Activated T-cell treated with anti-CD3 and anti-CD28 coated beads for 4 hours (primary cell): ENCODE data around the gene NAXE.
A peak's percentile ranks its signal among the peaks of the same experiment; 100 is the strongest.
"Not testable (repeated sequence)": the region's sequence is repeated elsewhere in the genome, so short reads cannot be mapped to it uniquely, and the experiment has no call there.

ENCODE experiments used
- DNase-seq: peaks from one replicate; pipeline ENCODE4 v3.0.0-alpha.2; 2020

The NAXE gene

DNA sequence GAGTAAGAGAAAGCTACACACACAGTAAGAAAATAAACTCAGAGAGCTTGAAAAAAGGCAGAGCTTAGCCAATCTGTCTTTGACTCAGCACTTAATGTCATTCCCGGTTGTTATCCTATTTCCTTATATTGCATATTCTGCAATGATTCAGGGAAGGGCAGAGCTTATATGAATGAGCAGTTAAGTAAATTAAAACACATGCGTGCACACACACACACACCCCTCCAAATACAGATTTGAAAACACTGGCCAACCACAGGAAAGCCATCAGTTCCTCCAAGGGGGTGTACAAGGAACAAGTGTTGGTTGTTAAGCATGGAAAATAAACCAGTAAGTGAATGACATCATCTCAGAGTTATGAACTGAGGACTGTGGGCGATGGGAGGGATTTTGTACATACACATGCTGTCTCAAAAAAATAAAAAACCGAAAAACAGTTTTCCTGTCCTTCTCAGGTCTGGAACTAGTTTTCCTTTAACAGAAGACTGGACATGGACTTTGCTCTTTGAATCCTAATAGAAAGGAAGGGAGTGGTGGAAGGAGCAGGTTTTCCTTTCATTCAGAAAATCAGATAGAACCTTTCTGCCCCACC, 20.2 kb upstream of the NAXE start:
- DNase-seq, result no peak

DNA sequence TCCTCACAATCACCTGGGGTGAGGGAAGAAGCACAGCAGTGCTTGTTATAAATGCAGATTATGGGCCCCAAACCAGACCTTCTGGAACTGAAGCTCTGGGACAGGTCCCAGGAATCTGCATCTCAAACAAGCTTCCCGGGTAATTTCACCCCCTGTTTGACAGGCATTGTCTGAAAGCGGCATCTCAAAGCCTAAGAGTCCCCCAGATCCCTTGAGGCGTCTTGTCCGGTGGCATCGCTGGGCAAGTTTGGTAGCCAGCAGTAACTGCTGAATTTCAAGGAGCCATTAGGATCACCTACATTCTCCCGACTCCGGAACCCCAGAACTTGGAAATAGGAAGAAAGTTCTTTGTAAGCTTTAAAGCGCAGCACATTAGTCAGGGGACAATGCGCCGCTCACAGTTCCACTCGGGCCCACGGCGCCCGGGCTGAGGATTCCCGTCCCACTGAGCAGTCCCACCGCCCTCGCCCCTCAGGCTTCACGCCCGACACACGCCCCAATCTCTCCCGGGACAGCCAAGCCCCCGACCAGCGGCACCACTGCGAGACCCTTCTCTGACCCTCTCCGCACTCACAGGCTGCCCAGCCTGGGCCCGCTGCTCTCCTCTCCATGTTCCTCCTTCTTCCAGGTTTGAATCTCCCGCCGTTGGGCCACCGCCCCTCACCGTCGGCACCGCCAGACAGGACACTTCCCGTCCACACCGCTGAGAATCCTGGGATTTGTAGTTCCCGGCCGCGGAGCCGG, 19.5 kb upstream of the NAXE start, which contains the start of gene IQGAP3:
Gene IQGAP3, minus strand, starts transcription at position 647 of the 744 bp plus-strand sequence. Its CDS starts 36 bp downstream, at position 611.
- peak; percentile 45 for DNase-seq

DNA sequence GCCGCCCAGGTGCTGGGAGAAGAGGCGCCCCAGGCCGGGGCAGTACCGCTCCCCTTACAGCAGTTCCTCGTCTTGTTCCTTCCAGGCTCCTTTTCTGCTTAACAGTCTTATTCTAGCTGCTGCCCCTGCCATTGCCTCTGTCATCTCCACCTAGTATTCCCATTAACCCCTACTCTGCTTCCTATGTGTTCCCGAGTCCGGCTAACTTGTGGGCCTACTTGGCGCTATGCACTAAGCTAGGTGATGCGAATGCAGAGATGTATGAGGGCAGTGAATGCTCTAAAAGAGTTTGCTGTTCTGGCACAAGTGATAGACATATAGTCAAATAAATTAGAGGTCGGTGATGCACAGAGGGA, 18.9 kb upstream of the NAXE start:
- DNase-seq, result no peak

DNA sequence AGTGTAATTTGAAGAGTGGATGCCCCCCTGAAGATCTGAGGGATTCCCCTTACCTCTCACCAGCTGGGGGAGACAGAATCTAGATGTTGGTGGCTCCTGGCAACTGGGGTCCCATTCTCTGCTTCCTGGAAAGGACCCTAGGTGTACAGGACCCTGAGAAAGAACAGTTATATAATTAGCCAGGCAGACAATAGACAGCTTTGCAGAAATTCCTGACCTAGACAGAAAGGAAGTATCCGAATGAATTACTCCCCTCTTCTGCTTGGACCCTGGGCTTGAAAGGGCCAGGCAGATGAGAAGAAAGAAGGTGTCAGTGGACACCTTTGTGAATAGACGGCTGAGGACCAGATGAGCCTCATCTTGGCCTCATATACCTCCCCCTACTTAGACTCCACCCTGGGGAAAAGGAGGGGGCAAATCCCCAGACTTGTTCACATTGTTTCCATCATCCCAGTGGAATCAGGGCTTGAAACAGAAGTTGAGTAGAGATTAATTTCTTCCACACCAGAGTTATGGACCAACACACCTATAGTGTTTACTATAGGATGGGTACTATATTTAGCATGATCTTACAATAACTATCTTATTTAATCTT, 17.4 kb upstream of the NAXE start:
- no peak for DNase-seq

DNA sequence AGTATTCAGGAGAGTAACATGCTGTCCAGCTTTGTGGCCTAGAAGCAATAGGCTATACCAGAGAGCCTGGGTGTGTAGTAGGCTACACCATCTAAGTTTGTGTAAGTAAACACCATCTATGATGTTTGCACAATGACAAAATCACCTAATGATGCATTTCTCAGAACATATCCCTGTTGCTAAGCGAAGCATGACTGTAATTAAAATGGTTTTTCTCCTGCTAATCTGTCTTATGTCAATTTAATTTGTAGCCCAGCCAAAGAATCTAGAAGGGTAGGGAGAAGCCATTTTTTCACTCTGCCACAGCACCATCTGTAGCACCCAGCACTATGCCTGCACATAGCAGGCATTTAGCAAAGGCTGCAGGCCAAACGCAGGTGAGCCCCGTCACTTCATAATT, 14.0 kb upstream of the NAXE start:
- DNase-seq, result no peak

DNA sequence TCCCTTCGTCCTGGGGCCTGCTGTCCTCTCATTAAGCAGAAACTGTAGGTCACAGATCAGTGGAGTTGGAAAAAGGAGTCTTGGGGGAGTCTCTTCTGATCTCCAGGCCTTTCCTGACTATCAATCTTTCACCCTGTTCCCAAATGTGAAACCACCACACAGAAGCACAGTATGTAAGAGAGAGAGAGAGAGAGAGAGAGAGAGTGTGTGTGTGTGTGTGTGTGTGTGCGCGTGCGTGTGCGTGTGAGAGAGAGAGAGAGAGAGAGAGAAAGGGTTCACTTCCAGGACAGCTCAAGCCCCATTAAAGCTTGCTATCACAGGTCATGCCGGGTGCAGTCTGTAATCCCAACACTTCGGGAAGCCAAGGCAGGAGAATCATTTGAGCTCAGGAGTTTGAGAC, 13.5 kb upstream of the NAXE start:
- no peak for DNase-seq

DNA sequence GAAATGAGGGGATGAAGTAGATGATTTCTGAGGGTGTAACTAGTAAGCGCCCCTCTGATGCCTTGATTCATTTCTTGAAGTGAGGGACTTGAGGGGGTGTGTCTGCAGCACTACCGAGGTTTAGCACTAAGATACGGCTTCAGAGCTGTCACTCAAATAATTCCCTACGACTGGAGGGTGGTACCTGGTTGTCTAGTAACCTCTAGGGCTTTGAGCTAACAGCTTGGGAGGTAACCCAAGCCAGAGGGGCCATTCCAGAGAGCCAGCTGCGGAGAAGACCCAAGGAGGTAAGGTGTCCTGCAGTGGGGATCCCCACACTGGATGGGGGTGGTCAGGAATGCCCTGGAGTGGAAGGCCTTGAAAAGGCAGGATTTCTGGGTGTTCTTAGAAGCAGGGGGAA, 12.1 kb upstream of the NAXE start, which contains the start of gene TTC24:
Gene TTC24, plus strand, starts transcription at position 252 of the 400 bp plus-strand sequence. CDS start 1,642 bp downstream, outside the sequence.
- DNase-seq, result no peak

DNA sequence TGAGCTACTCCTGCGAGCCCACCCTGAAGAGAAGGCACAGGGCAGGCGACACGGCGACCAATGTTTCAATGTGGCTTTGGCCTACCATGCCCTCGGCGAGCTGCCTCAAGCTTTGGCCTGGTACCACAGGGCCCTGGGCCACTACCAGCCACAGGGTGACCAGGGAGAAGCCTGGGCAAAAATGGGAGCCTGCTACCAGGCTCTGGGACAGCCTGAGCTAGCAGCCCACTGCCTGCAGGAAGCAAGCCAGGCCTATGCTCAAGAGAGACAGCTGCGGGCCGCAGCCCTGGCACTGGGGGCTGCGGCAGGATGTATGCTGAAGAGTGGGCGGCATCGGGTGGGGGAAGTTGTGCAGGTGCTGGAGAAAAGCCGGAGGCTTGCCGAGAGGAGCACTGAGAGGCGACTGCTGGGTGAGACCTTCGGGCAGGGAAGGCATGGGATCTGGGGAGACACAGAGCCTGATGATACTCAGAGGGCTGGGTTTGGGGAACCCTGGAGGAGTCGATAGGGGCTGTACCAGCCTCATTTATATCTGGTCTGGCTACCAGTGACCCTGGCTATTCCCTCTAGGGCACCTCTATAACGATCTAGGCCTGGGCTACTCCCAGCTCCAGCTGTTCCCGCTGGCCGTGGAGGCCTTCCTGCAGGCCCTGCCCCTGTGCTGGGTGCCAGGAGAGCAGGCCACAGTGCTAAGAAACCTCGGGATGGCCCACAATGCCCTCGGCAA, 9.8 kb upstream of the NAXE start:
- no peak for DNase-seq

DNA sequence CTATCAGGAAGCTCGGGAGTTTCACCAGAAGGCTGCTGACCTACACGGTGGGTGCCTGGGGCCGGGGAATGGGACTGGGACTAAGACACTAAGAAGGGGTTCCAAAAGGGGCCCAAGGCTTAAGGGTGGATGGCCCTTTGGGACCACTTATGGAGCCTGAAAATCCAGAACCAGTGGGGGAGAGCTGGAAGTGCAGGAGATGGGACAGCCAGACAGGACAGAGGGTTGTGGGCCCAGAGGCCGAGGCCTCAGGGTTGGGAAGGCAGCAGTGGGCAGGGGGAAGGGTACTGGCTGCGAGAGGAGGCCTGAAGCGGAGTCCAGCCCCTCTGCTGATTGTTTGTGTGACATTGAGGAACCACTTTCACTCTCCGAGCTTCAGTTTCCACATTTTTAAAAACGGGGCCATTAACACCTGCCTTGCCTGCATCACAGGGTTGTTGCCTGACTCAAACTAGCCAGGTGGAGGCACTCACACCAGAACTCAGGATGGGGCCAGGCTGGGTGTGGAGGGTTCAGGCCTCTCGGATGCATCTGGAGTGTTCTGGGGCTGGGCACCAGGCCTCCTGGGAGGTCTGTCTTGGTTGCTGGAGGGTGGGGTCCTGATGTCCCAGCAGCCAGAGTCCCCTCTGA, 9.1 kb upstream of the NAXE start:
- DNase-seq, result no peak

DNA sequence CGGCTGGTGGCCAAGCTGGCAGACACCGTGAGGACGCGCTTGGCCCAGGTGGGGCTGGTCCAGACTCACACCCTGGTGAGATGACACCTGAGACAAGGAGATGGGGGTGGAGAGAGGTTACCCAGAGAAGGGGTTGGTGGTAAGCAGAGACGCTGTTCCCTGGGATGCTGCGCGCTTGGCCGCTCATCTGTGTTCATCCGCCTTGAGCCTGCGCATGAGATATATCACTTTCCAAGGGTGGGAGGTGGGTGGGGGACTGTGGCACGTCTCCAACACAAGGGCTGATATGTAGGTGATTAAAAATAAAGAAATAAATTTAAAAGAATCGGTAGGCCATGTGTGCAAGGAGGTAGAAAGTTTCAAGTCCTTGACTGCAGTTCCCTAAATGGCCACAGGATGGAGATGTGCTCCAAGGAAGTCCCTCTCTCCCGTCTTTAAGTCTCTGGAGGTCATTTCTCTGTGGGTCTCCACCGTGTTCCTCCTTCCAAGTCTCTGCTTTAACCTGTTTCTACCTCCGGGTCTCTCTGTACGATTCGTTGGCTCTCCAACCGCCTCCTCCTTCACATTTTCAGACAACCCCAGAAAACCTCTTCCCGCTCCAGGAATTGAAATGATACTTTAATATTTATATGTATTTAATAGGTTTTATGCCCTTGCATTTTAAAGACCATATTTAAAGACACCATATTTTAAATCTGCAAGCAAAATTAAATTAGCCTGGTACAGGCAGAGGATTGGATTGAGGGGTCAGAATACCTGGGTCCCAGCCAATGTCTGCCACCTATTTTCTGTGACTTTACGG, 7.6 kb upstream of the NAXE start:
- peak; percentile 75 for DNase-seq

DNA sequence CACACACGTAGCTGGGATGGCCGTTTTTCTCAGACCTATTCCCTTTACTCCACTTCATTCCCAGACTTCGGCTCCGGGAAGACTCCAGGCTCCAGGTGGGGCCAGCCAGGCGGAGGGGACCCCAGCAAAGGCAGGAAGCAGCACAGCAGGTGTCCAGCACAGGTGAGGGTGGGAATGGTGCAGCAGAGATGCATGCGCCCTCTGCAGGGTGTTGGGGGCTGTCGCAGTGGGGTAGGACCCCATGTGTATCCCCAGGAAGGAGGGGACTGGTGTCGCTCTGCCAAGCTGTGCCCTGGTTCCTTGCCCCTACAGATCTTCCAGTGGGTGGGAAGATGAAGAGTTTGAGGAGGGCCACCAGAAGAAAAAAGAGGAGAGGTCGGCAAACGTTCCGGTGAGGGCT, 6.8 kb upstream of the NAXE start:
- DNase-seq, result no peak

DNA sequence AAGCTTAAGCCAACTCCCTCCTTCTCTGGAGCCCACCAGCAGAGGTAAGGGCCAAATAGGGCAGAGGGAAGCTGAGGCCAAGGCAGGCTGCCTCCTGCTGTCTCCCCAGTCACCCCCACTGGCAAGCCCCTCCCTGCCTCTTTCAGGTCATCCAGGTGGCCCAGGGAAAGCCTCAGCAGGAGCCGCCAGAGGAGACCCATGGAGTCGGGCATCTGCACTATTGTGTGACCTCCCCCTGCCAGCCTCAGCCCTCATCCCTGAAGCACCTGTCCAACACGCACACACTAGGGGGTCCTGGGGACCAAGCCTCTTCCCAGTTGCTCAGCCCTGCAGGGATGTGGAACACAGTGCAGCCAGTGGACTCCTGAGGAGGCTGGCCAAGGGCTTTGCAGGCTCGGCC, 5.3 kb upstream of the NAXE start:
- DNase-seq, result no peak

DNA sequence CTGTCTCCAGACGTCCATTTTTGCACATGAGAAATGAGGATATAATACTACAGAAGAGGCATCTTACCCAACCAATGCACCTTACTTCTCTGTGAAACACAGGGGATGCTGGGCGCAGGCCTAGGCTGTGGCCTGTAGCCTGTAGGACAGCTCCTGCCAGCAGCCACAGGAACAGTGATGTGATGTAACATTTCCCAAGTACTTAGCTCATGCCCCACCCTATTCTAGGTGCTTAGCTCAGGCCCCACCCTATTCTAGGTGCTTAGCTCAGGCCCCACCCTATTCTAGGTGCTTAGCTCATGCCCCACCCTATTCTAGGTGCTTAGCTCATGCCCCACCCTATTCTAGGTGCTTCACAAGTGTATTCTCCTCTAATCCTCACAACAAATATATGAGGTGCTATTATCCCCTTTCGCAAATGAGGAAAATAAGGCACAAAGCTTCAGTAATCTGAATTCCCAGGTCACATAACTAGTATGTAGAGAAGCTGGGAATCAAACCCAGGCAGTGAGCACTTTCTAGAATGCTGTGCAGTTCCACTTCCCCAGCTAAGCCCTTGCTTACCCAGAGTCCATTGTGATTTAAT, 4.6 kb upstream of the NAXE start:
- no peak for DNase-seq

DNA sequence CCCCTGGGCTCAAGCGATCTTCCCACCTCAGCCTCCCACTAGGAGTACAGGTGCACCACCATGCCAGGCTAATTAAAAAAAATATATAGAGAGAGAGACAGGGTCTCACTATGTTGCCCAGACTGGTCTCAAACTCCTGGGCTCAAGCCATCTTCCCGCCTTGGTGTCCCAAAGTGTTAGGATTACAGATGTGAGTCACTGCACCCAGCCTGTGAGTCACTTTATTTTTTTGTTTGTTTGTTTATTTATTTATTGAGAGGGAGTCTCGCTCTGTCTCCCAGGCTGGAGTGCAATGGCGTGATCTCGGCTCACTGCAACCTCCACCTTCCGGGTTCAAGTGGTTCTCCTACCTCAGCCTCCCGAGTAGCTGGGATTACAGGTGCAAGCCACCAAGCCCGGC, 3.6 kb upstream of the NAXE start:
- DNase-seq, result not testable (repeated sequence)

DNA sequence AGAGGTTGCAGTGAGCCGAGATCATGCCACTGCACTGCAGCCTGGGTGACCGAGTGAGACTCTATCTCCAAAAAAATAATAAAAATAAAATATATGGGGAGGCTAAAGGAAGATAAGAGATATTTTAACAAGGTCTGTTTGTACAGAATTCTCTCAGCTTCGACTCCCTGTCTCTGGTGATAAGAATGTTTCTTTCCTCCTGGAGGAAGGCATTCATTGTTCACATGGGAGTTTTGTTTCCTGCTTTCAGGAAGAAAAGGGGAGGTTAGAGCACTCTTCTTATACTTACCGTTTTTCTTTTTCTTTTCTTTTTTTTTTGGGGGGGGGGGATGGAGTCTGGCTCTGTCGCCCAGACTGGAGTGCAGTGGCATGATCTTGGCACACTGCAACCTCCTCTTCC, 2.0 kb upstream of the NAXE start:
- DNase-seq, result no peak

DNA sequence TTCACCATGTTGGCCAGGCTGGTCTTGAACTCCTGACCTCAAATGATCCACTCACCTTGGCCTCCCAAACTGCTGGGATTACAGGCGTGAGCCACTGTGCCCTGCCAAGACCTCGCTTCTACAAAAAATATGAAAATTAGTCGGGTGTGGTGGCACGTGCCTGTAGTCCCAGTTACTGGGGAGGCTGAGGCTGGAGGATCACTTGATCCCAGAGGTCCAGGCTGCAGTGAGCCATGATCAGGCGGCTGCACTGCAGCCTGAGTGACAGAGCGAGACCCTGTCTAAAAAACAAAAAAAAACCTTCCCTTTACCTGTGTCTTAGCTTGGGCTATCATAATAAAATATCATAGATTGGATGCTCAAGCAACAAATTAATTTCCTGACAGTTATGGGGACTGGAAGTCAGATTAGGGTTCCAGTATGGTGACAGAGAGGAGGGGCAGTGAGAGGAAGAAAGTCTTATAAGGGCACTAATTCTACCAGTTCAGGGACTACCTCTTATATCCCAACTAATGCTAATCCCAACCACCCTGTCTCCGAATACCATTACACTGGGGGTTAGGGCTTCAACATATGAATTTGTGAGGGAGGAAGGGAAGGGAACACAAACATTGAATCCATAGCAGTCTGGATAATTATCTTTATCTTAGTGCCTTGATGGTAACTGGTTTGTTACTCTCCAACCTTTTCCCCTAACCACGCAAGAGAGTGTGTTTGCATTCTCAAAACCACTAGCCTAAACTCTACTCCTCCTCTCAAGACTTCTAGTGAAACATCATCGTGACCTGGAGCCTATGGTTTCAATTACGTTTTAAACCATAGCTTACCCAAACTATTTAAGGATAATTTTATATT, 1.0 kb upstream of the NAXE start:
- no peak for DNase-seq

DNA sequence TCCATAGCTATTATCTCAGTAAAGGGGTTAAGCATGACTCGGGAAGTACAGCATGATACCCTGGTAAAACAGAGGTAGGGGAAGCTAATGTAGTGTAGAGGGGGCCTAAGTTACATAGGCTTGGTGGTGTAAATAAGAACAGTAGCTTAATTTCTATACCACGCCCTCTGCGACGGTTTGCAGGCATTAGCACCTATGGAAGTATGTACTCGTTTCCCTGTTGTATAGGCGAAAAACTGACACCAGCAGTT, 470 bp upstream of the NAXE start:
- DNase-seq, result no peak

DNA sequence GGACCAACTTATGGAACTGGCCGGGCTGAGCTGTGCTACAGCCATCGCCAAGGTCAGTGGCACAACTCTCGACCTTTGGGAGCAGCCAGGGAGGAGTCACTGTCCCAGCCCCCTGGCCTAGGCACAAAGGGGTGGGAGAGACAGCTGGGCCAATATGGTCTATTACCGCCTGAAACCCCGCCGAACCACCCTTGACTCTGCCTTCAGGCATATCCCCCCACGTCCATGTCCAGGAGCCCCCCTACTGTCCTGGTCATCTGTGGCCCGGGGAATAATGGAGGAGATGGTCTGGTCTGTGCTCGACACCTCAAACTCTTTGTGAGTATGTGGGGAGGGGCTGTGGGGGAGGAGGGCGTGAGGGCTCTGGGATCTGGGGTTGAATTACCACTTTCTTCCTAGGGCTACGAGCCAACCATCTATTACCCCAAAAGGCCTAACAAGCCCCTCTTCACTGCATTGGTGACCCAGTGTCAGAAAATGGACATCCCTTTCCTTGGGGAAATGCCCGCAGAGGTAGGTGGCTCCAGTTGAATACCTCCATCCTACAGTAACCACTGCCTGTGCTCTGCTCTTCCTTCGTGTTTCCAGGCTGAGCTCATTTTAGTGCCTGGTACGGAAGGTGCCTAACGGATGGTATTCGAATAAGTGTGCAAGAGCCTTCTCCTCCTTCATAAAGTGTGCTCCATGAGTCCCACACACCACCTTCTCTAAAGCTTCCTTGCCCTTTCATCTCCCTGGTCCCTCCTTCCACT, 758 bp downstream of the NAXE start:
- DNase-seq, result no peak

DNA sequence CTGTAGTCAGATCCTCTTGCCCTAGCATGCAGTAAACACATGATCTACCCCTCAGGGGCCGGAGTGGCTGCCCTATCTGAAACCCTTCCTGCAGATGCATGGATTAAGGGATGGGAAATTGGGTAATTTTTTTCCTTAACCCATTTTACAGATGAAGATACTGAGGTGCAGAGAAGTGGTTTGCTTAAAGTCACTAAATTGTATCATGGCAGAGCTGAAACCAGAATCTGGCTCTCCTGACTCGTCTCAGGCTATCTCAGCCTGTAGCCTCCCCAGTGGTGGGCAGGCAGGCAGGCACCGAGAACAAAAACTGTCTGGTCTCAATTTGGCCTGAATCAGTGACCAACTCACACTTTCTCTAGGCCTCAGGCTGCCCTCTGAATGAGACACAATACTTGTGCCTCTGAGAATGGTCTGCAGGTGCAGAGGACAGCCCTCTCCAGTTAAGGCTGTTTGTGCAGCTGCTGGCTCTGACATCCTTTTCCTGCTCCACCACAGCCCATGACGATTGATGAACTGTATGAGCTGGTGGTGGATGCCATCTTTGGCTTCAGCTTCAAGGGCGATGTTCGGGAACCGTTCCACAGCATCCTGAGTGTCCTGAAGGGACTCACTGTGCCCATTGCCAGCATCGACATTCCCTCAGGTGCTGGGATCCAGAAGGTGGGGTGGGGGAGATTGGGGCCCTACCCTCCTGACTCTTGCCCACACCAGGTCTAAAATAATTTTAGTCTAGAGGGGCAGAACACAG, 1.5 kb downstream of the NAXE start:
- no peak for DNase-seq

DNA sequence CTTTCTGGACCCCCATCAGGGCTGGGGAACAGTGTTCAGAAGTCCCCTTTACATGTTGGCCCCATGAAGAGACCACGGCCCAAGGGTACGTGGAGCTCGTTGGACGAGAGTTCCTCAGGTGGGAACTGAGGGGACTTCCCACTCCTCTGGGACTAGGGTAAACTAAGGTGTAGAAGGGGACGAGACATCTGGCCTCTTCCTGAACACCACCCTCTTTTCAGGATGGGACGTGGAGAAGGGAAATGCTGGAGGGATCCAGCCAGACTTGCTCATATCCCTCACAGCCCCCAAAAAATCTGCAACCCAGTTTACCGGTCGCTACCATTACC, 2.0 kb downstream of the NAXE start:
- DNase-seq, result no peak
